HUES64 (cell line): ENCODE data around the gene BCAR1. TPM values are rescaled to one million over a fixed set of nuclear protein-coding genes. Genes with fewer than 3 reads are reported as not detected.

Experiments
- H3K27ac ChIP-seq: 2 replicates; pipeline ENCODE4 v1.7.0; 2013; ENCODE audit warnings: low read depth, low read length, inconsistent platforms
- H3K27me3 ChIP-seq: 2 replicates; pipeline ENCODE4 v1.6.1; 2013; ENCODE audit warnings: mild to moderate bottlenecking, low read length; ENCODE audit not compliant: insufficient read depth
- H3K36me3 ChIP-seq: 2 replicates; pipeline ENCODE4 v1.6.1; 2013; ENCODE audit warnings: mild to moderate bottlenecking, low read length; ENCODE audit not compliant: insufficient read depth
- H3K4me1 ChIP-seq: 2 replicates; pipeline ENCODE4 v1.6.1; 2013; ENCODE audit warnings: mild to moderate bottlenecking, low read length, moderate library complexity; ENCODE audit not compliant: insufficient read depth
- H3K4me3 ChIP-seq: 2 replicates; pipeline ENCODE4 v1.5.1; 2013; ENCODE audit warnings: mild to moderate bottlenecking, low read length, moderate library complexity
- H3K9ac ChIP-seq: 2 replicates; pipeline ENCODE4 v1.6.1; 2013; ENCODE audit warnings: mild to moderate bottlenecking, low read depth, low read length
- H3K9me3 ChIP-seq: 2 replicates; pipeline ENCODE4 v1.6.1; 2013; ENCODE audit warnings: low read depth, low read length; ENCODE audit not compliant: insufficient read depth
- WGBS: fragments of 150-250, 120-280 bp; methylation state at CpG from one replicate; pipeline ENCODE4 v1.1.7; 2013; ENCODE audit warnings: missing lambda C conversion rate; 5-methylcytosine and 5-hydroxymethylcytosine counted together
- polyA plus RNA-seq, 2 experiments: library from polyadenylated mRNA; stranded (reverse); fragments of 50-300 nt; gene quantifications; one replicate each; pipeline ENCODE4 v1.2.3, GENCODE V29; 2013

Gene BCAR1, protein sequence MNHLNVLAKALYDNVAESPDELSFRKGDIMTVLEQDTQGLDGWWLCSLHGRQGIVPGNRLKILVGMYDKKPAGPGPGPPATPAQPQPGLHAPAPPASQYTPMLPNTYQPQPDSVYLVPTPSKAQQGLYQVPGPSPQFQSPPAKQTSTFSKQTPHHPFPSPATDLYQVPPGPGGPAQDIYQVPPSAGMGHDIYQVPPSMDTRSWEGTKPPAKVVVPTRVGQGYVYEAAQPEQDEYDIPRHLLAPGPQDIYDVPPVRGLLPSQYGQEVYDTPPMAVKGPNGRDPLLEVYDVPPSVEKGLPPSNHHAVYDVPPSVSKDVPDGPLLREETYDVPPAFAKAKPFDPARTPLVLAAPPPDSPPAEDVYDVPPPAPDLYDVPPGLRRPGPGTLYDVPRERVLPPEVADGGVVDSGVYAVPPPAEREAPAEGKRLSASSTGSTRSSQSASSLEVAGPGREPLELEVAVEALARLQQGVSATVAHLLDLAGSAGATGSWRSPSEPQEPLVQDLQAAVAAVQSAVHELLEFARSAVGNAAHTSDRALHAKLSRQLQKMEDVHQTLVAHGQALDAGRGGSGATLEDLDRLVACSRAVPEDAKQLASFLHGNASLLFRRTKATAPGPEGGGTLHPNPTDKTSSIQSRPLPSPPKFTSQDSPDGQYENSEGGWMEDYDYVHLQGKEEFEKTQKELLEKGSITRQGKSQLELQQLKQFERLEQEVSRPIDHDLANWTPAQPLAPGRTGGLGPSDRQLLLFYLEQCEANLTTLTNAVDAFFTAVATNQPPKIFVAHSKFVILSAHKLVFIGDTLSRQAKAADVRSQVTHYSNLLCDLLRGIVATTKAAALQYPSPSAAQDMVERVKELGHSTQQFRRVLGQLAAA
- 43.7 TPM for polyA plus RNA-seq (2013, experiment 1 of 2)
- 40.2 TPM for polyA plus RNA-seq (2013, experiment 2 of 2)

DNA sequence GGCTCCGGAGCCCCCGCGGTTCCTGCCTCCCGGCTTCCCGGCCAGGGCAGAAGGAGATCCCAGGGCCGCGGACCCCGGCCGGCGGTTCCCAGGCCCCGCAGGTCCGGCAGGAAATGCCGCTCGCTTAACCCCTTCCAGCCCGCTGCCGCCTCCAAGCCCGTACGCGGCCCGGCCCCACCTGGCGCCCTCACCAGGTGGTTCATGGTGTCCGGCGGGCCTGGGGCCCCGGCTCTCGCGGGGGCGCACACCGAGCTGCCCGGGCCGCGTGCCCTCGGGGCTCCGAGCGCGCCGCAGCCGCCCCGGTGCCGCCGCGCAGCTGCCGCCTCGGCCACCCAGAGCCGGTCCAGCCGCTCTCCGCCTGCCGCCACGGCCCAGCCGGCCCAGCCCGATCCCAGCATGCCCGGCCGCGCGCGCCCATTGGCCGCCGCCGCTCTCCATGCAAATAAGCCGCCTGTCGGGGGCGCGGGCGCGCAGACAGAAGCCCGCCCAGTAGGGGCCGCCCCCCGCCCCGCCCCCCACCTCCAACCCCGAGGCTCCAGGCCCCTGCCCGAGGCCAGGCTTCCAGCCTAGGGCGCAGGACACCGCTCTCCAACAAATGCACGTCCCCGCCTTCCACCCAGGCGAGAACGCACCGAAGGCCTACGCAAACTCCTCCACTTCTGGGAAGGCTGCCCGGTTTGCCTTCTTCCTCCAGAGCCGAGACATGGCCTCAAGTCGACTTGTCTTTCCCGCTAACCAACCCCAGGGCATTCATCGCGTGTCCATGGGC, at the start of gene BCAR1:
BCAR1 (minus strand) TSS at position 345 of the 769 bp plus-strand sequence; CDS start at position 203, 142 bp downstream.
- H3K27ac ChIP-seq: peak within 1 kb of the TSS; percentile 99
- H3K9me3 ChIP-seq: no peaks in the 10 kb centered on the region
- H3K9ac ChIP-seq: peak within 1 kb of the TSS; percentile 85
- peaks cover 3% of the 10 kb centered on the region; the same call in 1 of the 2 replicates for H3K36me3 ChIP-seq
- peak within 1 kb of the TSS; percentile 80 for H3K4me3 ChIP-seq
- peaks cover 63% of the 10 kb centered on the region for H3K4me1 ChIP-seq
- H3K27me3 ChIP-seq: no peaks in the 10 kb centered on the region
- under 1% methylated on average over 81 of the region's 84 CpGs for WGBS

DNA sequence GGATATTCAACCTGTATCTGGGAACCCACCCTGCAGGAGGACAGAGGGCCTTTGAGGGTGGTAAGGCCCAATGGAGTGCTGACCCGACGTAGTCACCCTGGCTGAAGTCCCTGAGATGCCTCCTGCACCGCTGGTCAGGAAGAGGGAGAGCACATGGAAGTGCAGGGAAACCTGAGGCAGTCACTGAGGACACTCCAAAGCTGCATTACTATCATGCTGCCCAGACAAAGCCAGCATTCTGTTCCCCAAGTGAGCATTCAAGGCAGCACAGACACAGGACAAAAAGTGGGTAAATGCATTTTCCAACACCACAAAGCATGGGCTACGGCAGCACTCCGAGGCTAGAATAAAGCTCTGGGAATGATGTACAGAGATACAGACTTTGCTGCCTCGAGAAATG, 46.8 kb upstream of the BCAR1 start:
- 93% methylated on average over 6 of the region's 6 CpGs for WGBS
- Histone ChIP-seq H3K4me3 (no peak overlapping the region), H3K4me1 (no peaks in the 10 kb centered on the region), H3K36me3 (peaks cover 71% of the 10 kb centered on the region), H3K9ac (no peak overlapping the region), H3K27ac (no peak overlapping the region), H3K9me3 (no peaks in the 10 kb centered on the region), H3K27me3 (no peaks in the 10 kb centered on the region)

DNA sequence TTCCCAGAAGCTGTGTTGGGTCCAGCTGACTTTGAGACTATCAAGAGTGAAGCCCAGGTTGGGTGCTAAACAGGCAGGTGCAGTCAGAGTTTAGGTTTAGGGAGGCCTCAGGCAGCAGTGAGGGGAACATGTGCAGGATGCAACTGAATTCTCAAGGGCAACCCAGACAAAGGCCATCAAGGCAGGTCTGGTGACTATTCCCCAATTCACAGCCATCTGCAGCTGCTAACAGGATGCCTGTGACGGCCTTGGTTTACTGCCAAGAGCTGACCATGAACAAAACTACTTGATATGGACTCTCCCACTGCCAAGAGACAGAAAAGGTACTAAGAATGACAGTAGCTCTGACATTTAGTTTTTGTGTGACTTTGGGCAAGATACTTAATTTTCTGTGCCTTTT, 45.2 kb upstream of the BCAR1 start:
- no peak overlapping the region for H3K9ac ChIP-seq
- H3K27ac ChIP-seq: no peak overlapping the region
- peaks cover 76% of the 10 kb centered on the region for H3K36me3 ChIP-seq
- H3K27me3 ChIP-seq: no peaks in the 10 kb centered on the region
- no peaks in the 10 kb centered on the region for H3K9me3 ChIP-seq
- no peak overlapping the region for H3K4me3 ChIP-seq
- no peaks in the 10 kb centered on the region for H3K4me1 ChIP-seq
- WGBS: 95% methylated on average over 1 of the region's 1 CpG

DNA sequence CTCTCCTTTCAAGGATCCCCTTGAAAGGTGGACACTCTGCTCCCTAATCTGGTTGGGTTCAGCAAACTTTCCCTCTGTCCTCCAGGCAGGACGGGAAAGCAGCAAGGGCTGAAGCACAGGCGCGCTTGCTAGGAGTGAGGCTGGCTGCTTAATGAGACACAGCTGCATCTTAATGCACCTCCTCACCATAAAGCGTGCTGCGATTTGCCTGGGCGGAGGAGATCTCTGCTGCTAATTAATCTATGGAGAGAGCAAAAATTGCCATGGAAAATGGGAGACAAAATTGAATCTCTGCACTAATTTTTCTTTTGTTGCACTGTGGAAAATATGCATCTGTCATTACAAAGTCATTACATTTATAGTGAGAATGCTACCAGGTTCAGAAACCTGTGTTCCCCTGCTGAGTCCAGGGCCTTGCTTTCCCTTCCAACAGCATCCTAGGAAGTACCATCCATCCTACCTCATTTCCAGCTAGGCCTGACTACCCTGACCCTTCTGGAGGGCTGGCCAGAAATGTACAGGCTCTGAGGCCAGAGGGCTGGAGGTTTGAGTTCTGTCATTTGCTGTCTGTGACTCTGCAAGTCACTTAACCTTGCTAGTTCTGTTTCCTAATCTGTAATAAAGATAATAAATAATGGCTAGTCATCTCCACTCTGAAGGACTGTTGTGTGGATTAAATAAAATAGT, 43.5 kb upstream of the BCAR1 start:
- Histone ChIP-seq H3K36me3 (peaks cover 72% of the 10 kb centered on the region), H3K9ac (no peak overlapping the region), H3K9me3 (no peaks in the 10 kb centered on the region), H3K4me3 (no peak overlapping the region), H3K27ac (no peak overlapping the region), H3K4me1 (no peaks in the 10 kb centered on the region), H3K27me3 (no peaks in the 10 kb centered on the region)
- 92% methylated on average over 6 of the region's 6 CpGs for WGBS

DNA sequence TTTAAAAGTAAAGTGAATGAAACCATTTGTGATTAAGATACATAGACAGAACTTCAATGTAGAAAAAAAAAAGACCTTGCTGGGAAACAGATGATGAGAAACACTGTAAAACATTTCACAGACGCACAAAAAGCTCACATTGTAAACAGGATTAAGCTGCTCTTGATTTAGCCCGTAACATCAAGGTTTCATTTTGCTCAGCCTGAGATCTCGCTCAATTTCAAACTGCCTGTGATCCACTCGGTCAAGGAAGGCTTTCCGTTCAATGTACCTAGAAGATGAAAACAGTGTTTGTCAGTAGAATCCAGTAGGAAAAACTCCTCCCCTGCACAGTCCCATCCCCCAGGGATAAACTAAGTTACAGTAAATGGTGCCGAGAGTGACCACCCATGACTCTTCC, 42.3 kb upstream of the BCAR1 start:
- WGBS: 94% methylated on average over 6 of the region's 6 CpGs
- H3K4me3 ChIP-seq: no peak overlapping the region
- H3K9ac ChIP-seq: no peak overlapping the region
- no peaks in the 10 kb centered on the region for H3K27me3 ChIP-seq
- no peak overlapping the region for H3K27ac ChIP-seq
- peaks cover 66% of the 10 kb centered on the region for H3K36me3 ChIP-seq
- H3K9me3 ChIP-seq: no peaks in the 10 kb centered on the region
- no peaks in the 10 kb centered on the region for H3K4me1 ChIP-seq

DNA sequence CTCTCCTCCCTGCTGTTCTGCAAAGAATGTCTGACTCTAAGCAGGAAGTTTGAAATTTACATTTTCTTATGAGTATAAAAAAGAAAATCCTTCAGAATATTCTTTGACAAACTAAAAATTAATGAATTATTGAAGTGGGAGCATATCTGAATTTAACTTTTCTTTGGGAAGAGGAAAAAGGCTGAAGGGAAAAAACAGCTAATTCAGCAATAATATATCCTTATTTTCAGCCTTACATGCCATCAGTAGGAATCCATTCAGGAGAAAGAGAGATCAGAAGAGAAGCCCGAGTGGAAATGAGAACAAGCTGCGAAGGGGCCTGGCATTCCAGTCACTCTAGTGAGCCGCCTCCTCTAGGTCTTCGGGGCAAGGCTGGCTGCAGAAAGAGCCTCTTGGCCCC, 41.7 kb upstream of the BCAR1 start:
- Histone ChIP-seq H3K9me3 (no peaks in the 10 kb centered on the region), H3K4me3 (no peak overlapping the region), H3K27ac (no peak overlapping the region), H3K27me3 (no peaks in the 10 kb centered on the region), H3K9ac (no peak overlapping the region), H3K36me3 (peaks cover 63% of the 10 kb centered on the region), H3K4me1 (no peaks in the 10 kb centered on the region)
- 92% methylated on average over 4 of the region's 4 CpGs for WGBS

DNA sequence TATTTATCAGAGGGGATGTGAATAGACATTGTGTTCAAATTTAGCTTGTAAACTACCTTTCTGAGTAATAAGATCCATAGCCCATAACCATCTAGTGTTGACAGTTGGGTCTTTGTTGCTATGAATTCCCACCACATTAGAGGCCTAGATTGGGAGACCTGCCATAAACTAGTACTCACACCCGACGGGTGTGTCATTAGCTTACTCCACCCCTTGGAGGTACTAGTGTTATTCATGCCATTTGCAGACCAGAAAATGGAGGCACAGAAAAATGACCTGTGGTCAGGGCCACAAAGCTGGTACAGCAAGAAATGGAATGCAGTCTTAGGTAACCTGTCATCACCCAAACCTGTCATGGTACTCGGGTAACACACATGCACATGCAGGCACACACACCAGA, 41.3 kb upstream of the BCAR1 start:
- Histone ChIP-seq H3K9me3 (no peaks in the 10 kb centered on the region), H3K36me3 (peaks cover 63% of the 10 kb centered on the region), H3K4me3 (no peak overlapping the region), H3K27ac (no peak overlapping the region), H3K27me3 (no peaks in the 10 kb centered on the region), H3K4me1 (no peaks in the 10 kb centered on the region), H3K9ac (no peak overlapping the region)
- 94% methylated on average over 3 of the region's 3 CpGs for WGBS

DNA sequence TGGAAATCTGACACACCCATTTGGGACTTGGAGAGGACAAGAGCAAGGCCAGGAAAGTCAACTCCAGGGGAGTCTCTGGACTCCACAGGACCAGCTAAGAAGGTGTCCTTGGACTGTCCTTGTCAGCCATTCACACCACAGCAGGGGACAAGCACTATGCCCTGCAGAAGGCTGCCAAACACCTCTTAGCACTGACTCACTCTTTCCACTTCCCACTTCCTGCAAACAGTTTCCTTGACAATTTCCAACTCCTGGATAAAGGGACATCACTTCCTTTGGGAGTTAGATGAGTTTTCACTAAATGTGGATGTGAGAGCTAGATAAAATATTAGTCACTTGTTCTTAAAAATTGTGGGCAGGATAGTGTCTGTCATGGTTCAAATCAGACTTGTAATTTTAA, 37.8 kb upstream of the BCAR1 start:
- no peaks in the 10 kb centered on the region for H3K27me3 ChIP-seq
- no peaks in the 10 kb centered on the region for H3K4me1 ChIP-seq
- H3K36me3 ChIP-seq: peaks cover 40% of the 10 kb centered on the region
- H3K9me3 ChIP-seq: no peaks in the 10 kb centered on the region
- H3K27ac ChIP-seq: no peak overlapping the region
- H3K4me3 ChIP-seq: no peak overlapping the region
- H3K9ac ChIP-seq: no peak overlapping the region

DNA sequence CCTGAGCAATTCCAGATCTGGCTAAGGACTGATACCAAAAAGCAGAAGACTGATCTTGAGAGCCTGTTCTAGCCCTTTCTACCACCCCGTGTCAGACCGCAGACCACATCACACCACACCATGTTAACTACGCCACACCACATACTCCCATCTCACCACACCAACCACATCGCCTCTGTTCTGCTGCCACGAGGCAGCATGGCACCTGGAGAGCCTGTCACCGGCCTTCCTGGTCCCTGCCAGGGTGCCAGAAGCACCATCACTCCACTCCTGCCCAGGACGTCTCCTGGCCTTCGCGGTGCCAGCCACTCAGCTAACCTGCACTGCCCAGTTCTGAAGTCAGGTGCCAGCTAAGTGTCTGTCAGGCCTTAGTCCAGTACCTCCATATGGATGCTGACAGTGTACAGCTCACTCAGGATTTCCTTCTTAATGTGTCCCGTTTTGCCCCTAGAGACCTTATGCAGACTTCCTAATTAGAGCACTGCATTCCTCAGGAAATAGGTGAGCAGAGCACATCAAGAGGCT, 37.2 kb upstream of the BCAR1 start:
- Histone ChIP-seq H3K27me3 (no peaks in the 10 kb centered on the region), H3K4me3 (no peak overlapping the region), H3K9ac (no peak overlapping the region), H3K36me3 (peaks cover 35% of the 10 kb centered on the region), H3K27ac (no peak overlapping the region), H3K9me3 (no peaks in the 10 kb centered on the region), H3K4me1 (no peaks in the 10 kb centered on the region)
- 95% methylated on average over 10 of the region's 10 CpGs for WGBS

DNA sequence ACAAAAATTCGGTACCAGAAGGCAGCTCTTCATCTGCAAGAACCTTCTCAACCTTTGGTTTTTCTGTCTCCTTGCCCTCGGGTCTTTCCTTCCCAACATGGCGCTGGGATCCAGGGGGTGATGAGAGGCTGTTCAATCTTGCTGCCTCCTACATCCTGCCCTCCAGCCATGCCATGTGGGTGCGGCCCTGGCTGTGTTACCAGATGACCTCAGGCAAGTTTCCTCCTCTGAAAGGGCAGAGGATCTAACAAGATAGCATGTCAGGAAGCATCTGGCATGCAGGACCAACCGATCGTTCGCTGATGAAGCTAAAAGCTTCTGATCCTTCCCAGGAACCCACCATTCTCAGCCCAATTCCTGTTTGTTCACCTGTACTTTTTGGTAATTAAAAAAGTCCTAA, 36.8 kb upstream of the BCAR1 start:
- WGBS: 96% methylated on average over 7 of the region's 7 CpGs
- Histone ChIP-seq H3K27me3 (no peaks in the 10 kb centered on the region), H3K36me3 (peaks cover 30% of the 10 kb centered on the region), H3K4me3 (no peak overlapping the region), H3K4me1 (no peaks in the 10 kb centered on the region), H3K9ac (no peak overlapping the region), H3K9me3 (no peaks in the 10 kb centered on the region), H3K27ac (no peak overlapping the region)
